Hepatocyte (in vitro differentiated cells): ENCODE measurements around the gene TRABD2A.

Experiments used
- EZH2phosphoT487 ChIP-seq: fragments of 200-600 bp; sonication (generic); IDR thresholded peaks from one replicate; pipeline ENCODE4 v1.6.1; 2018; ENCODE audit warnings: antibody characterized with exemption, mild to moderate bottlenecking, low read depth, moderate library complexity; ENCODE audit not compliant: unreplicated experiment, severe bottlenecking
- TF ChIP-seq, protein P1 (sequence below): fragments of 200-600 bp; sonication (generic); IDR thresholded peaks from 2 replicates; pipeline ENCODE4 v1.5.1; 2016; ENCODE audit warnings: antibody characterized with exemption, mild to moderate bottlenecking; ENCODE audit not compliant: poor library complexity

DNA sequence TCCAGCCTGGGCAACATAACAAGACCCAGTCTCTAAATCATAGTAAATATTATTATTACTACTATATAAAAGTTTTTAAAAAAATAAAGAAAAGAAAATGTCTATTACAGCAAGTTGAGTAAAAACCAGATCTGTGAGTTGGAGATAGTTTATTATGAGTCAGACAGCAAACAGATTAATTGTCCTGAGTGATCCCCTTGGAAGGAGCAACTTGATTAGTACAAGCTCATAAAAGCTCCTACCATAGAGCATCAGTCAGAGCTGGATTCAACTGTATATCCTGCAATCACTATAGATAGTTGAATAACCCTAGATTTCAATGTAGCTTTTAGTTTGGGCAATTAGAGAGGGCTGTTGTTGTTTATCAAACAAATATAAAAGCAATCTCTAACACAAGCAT lies 84.1 kb downstream of the TRABD2A start:
- TF ChIP-seq, protein P1, sequence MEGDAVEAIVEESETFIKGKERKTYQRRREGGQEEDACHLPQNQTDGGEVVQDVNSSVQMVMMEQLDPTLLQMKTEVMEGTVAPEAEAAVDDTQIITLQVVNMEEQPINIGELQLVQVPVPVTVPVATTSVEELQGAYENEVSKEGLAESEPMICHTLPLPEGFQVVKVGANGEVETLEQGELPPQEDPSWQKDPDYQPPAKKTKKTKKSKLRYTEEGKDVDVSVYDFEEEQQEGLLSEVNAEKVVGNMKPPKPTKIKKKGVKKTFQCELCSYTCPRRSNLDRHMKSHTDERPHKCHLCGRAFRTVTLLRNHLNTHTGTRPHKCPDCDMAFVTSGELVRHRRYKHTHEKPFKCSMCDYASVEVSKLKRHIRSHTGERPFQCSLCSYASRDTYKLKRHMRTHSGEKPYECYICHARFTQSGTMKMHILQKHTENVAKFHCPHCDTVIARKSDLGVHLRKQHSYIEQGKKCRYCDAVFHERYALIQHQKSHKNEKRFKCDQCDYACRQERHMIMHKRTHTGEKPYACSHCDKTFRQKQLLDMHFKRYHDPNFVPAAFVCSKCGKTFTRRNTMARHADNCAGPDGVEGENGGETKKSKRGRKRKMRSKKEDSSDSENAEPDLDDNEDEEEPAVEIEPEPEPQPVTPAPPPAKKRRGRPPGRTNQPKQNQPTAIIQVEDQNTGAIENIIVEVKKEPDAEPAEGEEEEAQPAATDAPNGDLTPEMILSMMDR: no peak
- TF ChIP-seq EZH2phosphoT487: no peak
